Body of pancreas (tissue), 4 donors: ENCODE results near the gene KIF6. TPM values are rescaled to one million over a fixed set of nuclear protein-coding genes. Genes with fewer than 3 reads are reported as not detected.

Experiments
- ATAC-seq: fragments of 150-250 bp; one replicate; pipeline ENCODE4 v1.9.1; 2016
- DNase-seq, 4 donors: peaks; one replicate each; pipeline ENCODE4 v3.0.0-alpha.2; 2019
- H3K27ac ChIP-seq, 4 donors: fragments of 200-600 bp; sonication (generic); 1 replicate in 3 of 4; 2 replicates in 1 of 4; pipeline versions ENCODE4 v1.5.1 to v1.6.1; 2016 to 2019; ENCODE audit warnings: mild to moderate bottlenecking in 1 of 4, mixed read lengths in 1 of 4, moderate library complexity in 1 of 4
- H3K27me3 ChIP-seq, 2 donors: fragments of 200-600 bp; sonication (generic); one replicate each; pipeline ENCODE4 v1.6.0; 2016; ENCODE audit warnings: mild to moderate bottlenecking in 1 of 2
- H3K36me3 ChIP-seq, 2 donors: fragments of 200-600 bp; sonication (generic); replicated peaks in 1 of 2; 2 replicates each; pipeline ENCODE4 v1.5.1; 2016; ENCODE audit warnings: low read depth in 2 of 2; ENCODE audit not compliant: insufficient read depth in 1 of 2
- H3K4me1 ChIP-seq: fragments of 200-600 bp; sonication (generic); one replicate; pipeline ENCODE4 v1.6.0; 2016
- H3K4me3 ChIP-seq, 2 donors: fragments of 200-600 bp; sonication (generic); 1 replicate in 1 of 2; 2 replicates in 1 of 2; pipeline ENCODE4 v1.5.1; 2016 to 2019
- H3K9me3 ChIP-seq, 3 donors: fragments of 200-600 bp; sonication (generic); 1 replicate in 2 of 3; 2 replicates in 1 of 3; pipeline ENCODE4 v1.5.1; 2016
- POLR2A ChIP-seq, 3 donors: fragments of 450-650 bp; IDR thresholded peaks; one replicate each; pipeline ENCODE4 v1.6.1; 2016; ENCODE audit warnings: antibody characterized with exemption in 3 of 3, mild to moderate bottlenecking in 2 of 3
- WGBS, 2 donors: methylation state at CpG; one replicate each; pipeline ENCODE4 v1.1.5; 2017; 5-methylcytosine and 5-hydroxymethylcytosine counted together
- intact Hi-C: fragments of 100-400 bp; cut with DNase I; formaldehyde crosslinking; loops from one replicate; pipeline ENCODE4 v1.15.1; 2023
- total RNA-seq, 2 donors: library from RNA; depleted of rRNA; stranded (reverse); fragments of >200 nt; gene quantifications; one replicate each; pipeline ENCODE4 v1.1.0, GENCODE V29; 2016
- TF ChIP-seq, protein P1 (sequence below), 7 experiments: fragments of 450-650 bp in 4 of 7; fragments of 200-600 bp in 3 of 7; sonication (generic) in 3 of 7; IDR thresholded peaks; one replicate each; pipeline ENCODE4 v1.5.1; 2016 to 2019; ENCODE audit warnings: antibody characterized with exemption in 7 of 7

Gene KIF6
- total RNA-seq, 2 donors from 2014 or later = not detected

DNA sequence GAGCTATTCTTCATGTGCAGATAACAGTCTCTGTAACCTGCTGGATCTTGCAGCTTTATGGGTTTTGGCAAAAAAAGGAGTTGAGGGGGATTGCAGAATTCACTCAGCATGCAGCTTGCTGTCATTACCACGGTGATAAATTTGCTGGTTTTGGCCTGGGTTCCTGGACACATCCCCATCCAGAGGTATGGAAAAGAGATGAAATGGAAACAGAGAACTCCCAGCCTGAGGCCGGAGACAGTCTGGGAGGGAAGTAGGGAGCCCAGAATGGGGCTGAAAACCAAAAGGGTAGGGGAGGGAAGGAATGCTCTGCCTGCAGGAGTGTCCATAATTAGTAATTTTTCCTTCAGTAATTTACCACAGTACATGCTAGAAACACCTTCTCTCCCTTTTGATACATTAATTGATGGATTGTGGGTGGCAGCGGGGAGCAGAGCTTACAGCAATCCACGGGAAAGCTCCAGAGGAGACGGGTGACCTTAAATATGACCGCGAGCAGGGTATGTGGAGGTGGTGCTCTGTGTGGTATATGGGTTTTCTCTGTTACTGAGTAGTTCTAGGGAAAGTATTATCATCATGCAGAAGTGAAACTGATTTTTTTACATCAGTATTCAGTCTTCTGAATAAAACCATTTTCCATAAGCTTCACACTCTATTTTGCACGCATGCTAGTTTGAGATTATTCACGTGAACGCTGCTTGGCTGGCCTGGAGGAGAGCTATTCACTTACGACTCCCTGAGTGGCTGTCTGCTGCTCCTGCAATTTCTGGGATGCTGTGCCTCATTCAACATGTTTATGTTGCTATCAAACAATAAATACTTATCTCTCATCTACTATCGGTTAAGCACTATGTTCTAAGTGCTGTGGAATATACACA lies 336.4 kb downstream of the KIF6 start:
- Histone ChIP-seq H3K9me3 (no peaks in the 10 kb centered on the region), H3K4me3 (no peak overlapping the region), H3K36me3 (no peaks in the 10 kb centered on the region), H3K27me3 (no peaks in the 10 kb centered on the region), H3K4me1 (no peaks in the 10 kb centered on the region), H3K27ac (no peak overlapping the region)
- intact Hi-C loops = no loop called here
- ATAC-seq = no peak
- 79 to 80% methylated on average over 12 of the region's 12 CpGs for WGBS, 2 donors
- no peak for TF ChIP-seq POLR2A (IDR thresholded peaks at IDR 0.05)
- TF ChIP-seq, protein P1, sequence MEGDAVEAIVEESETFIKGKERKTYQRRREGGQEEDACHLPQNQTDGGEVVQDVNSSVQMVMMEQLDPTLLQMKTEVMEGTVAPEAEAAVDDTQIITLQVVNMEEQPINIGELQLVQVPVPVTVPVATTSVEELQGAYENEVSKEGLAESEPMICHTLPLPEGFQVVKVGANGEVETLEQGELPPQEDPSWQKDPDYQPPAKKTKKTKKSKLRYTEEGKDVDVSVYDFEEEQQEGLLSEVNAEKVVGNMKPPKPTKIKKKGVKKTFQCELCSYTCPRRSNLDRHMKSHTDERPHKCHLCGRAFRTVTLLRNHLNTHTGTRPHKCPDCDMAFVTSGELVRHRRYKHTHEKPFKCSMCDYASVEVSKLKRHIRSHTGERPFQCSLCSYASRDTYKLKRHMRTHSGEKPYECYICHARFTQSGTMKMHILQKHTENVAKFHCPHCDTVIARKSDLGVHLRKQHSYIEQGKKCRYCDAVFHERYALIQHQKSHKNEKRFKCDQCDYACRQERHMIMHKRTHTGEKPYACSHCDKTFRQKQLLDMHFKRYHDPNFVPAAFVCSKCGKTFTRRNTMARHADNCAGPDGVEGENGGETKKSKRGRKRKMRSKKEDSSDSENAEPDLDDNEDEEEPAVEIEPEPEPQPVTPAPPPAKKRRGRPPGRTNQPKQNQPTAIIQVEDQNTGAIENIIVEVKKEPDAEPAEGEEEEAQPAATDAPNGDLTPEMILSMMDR (IDR thresholded peaks at IDR 0.05) = no peak
- no peak for DNase-seq

DNA sequence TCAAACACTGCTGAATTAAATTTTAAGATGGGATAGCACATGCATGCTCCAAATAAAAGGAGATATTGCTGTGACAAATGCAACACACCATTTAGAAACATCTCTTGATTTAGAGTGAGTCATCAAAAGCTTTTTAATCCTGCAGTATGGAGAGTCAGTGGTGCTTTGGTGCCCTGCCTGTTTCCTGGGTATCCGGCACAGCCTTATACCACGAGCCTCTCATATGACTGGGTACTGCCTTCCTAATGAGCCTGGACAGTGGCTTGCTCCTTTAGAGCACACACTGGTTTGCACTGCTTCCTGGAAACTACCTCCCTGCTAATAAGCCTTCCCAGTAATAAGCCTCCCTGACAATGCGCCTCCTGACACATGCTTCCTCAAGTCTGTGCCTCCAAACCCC lies 337.4 kb downstream of the KIF6 start:
- intact Hi-C loops = no loop called here
- Histone ChIP-seq H3K27ac (no peak overlapping the region), H3K4me1 (no peaks in the 10 kb centered on the region), H3K27me3 (no peaks in the 10 kb centered on the region), H3K4me3 (no peak overlapping the region), H3K9me3 (no peaks in the 10 kb centered on the region), H3K36me3 (no peaks in the 10 kb centered on the region)
- no peak for TF ChIP-seq POLR2A (IDR thresholded peaks at IDR 0.05)
- TF ChIP-seq, protein P1 (IDR thresholded peaks at IDR 0.05) = no peak
- DNase-seq (no peak), ATAC-seq (no peak)
- WGBS, 2 donors = 87 to 93% methylated on average over 3 of the region's 3 CpGs

DNA sequence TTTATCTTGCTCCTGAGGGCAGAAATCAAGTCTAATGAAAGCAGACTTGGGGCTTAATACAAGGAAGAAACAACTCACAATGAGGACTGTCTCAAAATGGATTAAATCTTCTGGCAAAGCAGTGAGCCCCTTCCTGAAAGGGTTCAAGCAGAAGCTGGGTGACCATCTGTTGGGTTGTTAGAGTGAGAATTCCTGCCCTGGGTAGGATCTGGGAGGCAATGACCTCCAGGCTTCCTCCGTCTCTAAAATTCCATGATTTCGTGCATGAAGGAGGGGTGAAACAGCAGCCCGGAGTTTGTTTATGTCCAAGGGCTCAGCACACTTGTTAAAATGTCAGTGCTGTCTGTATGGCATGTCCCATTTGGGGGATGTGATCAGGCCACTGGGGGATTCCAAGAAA lies 338.7 kb downstream of the KIF6 start:
- TF ChIP-seq, protein P1 (IDR thresholded peaks at IDR 0.05) = no peak
- no peak for TF ChIP-seq POLR2A (IDR thresholded peaks at IDR 0.05)
- H3K4me1 ChIP-seq = peaks cover 9% of the 10 kb centered on the region
- intact Hi-C loops = no loop called here
- no peaks in the 10 kb centered on the region for H3K36me3 ChIP-seq
- no peaks in the 10 kb centered on the region for H3K9me3 ChIP-seq
- H3K27me3 ChIP-seq = no peaks in the 10 kb centered on the region
- 83 to 95% methylated on average over 3 of the region's 3 CpGs for WGBS, 2 donors
- no peak overlapping the region for H3K27ac ChIP-seq
- no peak for ATAC-seq
- no peak for DNase-seq
- no peak overlapping the region for H3K4me3 ChIP-seq

DNA sequence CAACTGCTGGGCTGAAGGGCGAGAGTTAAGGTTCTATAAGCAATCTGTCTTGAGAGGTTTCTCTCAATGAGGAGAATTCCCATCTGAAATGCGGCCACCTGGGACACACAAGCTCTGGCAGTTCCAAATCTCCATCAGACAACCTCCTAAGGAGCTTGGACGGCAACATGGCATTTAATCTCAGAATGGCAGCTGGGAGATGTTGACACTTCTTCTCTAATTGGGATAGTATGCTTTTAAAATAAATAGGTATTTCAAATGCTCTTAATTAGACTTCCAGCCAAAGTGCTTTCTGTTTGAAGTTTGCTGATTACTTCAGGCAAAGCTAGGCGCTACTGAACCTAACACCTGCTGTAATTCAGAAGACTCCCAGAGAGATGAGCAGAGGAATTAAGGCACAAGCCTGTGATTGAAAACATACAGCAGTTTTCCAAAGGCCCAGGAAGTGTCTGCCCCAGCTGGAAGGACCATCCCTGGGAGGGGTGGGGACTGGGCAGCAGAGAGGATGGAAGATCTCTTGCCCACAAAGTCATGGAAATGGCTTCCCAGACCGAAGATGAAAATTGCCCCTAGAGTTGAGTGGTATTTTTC lies 343.6 kb downstream of the KIF6 start:
- Histone ChIP-seq H3K4me3 (no peak overlapping the region), H3K9me3 (no peaks in the 10 kb centered on the region), H3K4me1 (peaks cover 35% of the 10 kb centered on the region), H3K27ac (no peak overlapping the region), H3K36me3 (no peaks in the 10 kb centered on the region), H3K27me3 (no peaks in the 10 kb centered on the region)
- ATAC-seq = no peak
- 43 to 53% methylated on average over 5 of the region's 5 CpGs for WGBS, 2 donors
- no peak for TF ChIP-seq POLR2A (IDR thresholded peaks at IDR 0.05)
- TF ChIP-seq, protein P1 (IDR thresholded peaks at IDR 0.05) = no peak
- no peak for DNase-seq
- intact Hi-C loops = no loop called here
